NCI-H1436 treated with DMSO at 0.1 percent for 48 hours (cell line): Measurements from ENCODE around the gene MLXIP.
"Not testable (repeated sequence)": the region's sequence is repeated elsewhere in the genome, so short reads cannot be mapped to it uniquely, and the experiment has no call there.

ENCODE experiments used
- DNase-seq: peaks from one replicate; lab custom pipeline; 2025; lab: John Stamatoyannopoulos, UW

MLXIP gene

DNA sequence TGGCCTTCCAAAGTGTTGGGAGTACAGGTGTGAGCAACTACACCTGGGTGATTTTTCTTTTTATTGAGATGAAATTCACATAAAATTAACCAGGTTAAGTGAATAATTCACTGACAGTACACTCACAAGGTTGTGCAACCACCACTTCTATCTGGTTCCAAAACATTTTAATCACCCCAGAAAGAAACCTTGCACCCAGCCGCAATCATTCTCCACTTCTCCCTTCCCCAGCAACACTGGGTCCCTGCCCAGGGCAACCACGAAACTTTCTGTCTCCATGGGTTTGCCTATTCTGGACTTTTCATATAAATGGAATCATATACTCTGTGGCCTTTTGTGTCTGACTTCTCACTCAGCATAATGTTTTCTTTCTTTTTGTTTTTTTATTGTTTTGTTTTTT is 26.3 kb upstream of the MLXIP start:
- no peak for DNase-seq

DNA sequence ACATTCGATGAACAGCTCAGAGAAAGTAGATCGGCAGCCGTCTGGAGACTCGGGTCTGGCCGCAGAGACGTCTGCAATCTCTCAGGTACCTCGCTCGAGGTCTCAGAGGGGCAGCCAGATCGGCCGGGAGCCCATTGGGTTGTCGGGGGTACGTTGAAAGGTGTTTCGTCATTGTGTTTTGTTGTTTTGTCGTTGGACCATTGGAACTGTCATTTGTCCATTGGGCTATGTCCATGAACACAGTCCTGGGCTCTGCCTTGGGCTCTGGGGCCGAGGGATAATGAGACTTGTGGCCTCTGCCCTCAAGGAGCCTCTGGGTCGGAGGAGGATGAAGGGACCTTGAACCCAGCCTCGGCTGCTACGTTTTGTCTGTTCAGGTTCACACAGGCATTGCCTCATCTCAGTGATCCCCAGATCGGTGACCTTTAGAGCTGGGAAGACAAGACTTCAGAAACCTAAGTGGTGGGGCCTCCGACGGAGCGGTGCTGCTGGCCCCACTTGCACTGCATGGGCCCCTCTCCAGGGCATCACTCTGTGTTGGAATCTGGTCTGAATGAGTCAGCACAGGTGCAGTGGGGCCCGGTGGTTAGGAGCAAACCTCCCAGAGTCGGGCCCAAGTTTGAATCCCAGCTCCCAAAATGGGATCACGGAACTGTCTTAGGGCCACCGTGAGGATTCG is 23.6 kb upstream of the MLXIP start:
- DNase-seq = no peak

DNA sequence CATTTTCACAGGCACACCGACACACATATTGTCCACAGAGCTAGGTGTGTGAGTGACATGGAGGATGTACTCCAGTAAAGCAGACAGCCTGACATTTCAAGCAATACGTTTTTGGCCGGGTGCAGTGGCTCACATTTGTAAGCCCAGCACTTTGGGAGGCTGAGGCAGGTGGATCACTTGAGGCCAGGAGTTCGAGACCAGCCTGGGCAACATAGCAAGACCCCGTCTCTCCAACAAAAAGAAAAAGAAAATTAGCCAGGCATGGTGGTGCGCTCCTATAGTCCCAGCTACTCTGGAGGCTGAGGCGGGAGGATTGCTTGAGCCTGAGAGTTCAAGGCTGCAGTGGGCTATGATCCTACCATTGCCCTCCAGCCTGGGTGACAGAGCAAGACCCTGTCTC is 22.1 kb upstream of the MLXIP start:
- not testable (repeated sequence) for DNase-seq

DNA sequence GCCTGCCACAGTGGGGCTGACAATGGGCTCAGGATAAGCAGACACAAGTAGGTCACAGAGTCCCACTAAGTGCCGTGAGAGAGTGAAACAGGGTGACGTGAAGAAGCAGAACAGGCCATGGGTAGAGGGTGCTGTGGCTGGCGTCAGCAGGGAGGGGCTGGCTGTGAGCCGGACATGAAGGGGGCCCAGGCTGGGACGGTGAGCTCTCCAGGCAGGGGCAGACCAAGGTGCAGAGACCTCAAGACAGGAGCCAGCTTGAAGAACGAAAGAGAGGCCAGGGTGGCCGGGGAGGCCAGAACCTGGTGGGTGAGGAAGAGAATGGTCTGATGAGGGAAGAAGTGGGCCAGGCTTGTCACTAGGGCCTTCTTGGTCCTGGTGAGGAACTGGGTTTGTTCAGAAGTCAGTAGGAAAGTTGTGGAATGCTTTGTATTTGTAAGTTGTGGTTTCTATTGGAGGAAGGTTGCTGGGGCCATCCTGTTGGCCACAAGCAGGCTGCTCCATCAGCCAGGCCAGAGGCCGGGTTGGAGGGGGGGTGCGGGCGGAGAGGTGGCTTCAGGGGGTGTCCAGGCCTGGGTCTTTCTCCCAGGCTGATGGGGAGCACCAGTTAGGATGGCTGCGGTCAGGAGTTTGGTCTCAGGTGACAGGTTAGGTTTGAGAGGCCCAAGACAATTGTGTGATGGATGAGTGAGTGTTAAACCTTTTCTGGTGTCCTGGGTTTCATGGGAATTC is 21.4 kb upstream of the MLXIP start:
- DNase-seq = no peak

DNA sequence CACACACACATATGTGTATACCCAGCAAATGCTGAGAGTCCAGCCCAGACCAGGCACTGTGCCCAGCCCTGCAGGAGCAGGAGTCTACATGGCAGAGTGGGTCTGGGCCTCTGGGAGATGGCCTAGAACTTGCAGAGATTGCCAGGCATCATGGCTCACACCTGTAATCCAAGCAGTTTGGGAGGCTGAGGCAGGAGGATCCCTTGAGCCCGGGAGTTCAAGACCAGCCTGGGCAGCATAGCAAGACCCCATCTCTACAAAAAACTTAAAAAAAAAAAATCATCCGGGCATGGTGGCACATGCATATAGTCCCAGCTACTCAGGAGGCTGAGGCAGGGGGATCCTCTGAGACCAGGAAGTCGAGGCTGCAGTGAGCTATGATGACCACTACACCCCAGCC is 20.8 kb upstream of the MLXIP start:
- no peak for DNase-seq

DNA sequence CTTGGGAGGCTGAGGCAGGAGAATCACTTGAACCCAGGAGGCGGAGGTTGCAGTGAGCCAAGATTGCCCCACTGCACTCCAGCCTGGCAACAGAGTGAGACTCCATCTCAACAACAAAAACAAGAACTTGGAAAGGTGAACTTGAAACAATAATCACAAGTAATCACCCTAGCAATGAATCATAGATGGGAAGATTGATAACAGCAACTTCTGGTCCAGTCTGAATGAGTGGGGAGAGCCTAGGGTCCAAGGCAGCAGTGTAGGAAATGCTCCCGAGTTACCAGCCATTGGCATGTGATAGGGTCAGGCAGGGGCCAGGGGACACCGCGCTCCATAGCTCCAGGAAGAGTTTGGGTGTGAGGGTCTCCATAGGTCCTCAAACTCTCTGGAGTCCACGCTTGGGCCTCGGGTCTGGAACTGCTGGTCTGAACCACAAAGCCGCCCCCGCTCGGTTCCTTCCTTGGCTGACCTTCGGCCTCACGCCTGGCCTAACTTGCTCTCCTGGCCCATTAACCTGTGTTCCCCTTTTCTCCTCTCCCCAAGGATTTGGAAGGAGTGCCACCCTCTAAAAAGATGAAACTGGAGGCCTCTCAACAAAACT is 19.9 kb upstream of the MLXIP start:
- no peak for DNase-seq

DNA sequence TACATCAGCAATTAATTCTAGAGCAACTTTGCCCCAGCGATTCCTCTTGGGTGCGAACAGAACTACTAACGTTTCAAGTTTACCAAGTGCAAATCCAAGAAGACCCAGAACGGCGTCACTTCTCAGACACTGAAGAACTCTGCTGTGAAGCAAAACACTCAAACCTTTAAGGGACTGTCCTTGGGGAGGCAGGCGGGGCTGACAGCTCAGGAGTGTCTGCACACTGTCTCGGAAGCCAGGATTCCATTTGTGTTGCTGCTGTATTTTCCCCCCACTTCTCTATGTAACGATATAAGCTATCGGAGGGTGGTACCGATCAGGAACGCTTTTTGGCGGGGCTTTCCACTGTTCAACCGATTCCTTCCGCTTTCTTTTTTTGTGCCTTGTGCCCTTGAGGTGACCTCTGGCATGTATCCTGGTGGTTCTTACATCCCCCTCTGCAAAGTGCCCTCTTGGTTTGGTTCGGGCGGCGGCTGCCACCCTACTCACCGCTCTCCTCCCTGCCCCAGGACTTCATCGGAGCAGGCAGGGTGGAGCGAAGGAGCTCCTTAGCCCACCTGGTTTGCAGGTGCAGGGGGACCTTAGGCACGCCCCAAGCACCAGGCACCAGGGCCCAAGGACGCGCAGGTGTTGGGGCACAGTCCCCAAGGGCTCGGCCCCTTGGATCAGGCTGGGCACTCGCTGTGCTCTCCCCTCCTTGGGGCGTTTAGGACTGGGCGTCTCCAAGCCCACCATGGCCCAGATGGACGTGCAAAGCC is 19.2 kb upstream of the MLXIP start:
- DNase-seq = no peak

DNA sequence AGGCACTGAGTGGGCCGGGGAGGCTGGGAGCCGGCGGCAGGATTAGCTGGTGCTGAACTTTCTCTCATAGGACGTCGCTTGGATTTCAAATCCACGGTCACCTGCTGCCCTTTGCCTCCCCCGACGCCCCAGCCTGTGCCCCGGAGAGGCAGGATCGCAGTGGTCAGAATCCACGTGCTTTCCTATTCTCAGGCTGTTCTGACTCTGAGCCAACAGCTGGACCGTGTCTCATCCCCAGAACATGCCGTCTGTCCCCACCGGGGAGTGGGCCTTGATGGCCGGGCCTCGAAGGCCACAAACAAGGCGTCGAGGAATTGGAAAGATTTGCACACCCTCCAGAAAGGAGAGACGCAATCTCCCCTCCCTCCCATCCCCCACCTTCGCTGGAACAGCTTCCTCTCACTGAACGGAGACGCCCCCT is 18.5 kb upstream of the MLXIP start:
- DNase-seq = no peak

DNA sequence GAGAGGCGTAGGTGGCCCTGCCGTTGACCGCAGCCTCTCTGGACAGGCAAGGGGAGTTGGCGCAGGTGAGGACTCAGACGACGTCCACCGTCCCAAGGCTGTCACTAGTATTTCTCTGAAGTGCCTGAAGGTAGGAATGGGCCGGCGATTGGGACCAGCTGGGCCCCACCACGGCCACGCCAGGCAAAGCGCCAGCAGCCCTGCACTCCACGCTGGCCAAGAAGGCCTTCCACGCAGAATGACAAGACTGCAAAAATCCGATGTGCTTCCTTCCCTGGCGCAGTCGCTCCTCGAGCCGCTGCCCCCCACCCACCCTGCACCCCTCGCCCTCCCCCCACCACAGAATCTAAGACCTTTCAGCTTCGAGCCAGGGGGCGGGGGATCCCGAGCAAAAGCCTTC is 17.3 kb upstream of the MLXIP start:
- DNase-seq = no peak

DNA sequence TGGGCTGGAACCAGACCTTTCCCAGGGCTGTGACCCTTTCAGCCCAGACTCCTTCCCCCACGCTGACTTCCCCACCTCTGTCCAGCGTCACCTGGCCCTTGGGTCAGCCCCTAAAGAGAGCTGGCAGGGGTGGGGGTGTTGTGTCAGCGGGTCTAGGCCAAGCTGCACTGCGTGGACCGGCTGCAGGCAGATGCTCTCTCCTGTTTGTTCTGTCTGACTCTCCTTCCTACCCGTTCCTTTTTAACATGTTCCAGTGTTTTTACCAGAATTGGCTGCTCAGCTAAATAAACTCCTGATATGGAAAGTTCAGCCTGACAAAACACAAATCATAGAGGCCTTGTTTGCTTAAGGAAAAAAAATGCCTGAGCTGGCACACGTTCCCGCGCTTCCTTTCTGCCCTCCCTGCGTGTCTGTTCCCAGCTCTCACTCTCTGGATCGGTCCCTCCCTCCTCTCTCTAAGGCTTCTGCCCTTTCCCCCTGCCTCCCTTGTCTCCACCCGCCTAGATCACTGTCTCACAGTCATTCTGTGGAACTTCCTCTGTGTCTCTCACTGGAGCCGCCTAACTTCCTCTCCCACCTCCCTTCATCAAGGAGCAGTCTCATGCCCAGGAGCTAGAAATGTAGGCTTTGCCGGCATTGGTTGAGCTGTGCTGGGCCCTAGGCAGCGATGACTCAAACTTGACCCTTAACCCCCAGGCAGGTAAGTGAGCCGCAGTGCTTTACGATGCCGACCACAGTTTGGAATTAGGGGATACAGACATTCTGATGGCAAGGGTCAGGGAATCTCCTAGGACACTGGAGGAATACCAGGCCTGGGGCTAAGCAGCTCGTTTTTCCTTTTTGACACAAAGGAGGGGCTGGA is 15.5 kb upstream of the MLXIP start:
- no peak for DNase-seq

DNA sequence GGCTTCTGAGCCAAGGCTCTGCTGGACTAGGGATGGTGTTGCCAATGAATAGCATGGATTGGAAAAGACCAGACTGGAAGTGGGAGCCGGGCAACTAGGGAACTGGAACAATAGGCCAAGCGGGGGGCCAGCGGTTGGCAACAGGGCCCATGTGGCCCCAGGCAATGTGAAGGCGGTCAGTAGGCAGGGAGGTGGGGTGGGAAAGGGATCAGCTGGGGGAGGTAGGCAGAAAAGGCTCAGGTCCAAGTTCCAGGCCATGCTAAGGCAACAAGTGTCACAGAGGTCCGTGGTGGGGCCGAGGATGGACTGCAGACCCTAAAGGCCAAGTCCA is 14.9 kb upstream of the MLXIP start:
- DNase-seq = no peak

DNA sequence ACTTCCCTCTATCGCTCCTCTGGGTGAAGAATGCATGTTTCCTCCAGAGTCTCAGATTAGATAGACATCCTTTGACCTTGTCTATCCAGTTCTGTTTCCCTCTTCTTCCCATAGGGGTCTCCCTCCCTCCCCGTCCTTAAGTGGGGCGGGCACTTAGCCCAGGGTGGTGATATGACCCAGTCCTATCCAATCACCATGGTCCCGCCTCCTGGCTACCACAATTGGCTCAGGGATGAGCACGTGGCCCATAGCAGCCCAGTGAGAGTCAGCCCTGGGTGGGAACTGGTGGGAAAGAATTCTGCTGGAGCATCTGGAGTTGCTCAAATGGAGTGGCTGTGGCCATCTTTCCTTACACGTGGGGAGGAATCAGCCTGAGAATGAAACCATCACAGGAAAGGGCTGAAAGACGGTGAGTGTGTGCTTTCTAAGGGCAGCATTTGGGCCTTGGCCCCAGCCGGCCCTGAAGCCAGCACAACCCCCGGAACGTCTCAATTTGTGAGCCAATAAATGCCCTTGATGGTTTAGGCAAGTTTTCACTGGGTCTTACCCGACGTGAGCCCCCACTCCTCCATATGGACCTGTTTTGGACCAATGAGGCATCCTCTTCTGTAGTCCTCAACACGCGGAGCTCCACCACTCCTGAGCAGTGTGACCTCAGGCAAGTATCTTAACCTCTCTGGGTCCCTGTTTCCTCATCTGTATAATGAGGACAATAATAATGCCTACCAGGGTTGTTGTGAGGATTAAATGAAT is 14.4 kb upstream of the MLXIP start:
- DNase-seq = peak; percentile 62

DNA sequence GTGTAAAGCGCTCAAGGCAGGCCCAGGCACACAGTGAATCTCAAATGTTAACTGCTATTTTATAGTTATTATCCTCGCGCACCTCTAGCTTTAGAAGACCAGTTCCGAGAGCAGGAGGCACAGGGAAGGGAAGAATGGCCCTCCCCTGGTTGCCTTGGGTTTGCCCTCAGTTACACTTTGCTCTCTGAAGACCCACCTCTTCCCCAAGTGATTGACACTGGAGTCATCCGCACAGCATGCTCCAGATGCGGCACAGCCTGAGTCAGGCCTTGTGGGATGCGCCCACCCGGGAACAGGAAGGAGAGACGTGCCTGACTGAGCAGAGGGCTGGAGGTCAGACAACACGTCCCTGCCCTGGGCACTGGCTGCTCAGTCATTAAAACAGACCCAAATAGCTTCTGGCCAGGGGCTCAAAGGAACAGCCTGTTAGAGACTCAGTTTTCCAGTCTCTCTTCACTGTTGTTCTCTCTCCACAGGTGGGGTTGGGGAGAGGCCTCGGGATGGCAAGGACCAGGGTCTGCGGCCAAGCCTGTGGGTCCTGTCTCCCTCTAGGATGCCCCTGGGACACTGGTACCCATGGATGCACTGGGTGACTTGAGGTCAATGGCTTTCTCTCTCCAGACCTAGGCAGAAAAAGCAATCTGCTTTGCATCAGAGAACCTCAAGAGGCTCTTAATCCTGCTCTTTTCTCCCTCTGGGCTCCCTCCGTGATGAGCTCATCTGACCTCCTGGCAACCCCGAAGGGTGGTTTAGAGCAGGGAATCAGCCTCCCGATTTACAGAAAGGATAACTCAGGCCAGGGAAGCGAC is 13.6 kb upstream of the MLXIP start:
- no peak for DNase-seq

DNA sequence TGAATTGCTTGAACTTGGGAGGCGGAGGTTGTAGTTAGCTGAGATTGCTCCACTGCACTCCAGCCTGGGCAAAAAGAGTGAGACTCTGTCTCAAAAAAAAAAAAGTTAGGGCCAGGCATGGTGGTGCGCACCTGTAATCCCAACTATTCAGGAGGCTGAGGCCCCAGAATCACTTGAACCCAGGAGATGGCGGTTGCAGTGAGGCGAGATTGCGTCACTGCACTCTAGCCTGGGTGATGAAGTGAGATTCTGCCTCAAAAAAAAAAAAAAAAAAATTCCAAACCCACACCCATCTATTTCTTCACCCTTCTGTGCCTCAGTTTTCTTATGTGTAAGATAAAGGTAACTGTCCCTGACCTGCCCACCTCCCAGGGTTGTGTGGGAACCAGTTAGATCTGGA is 11.0 kb upstream of the MLXIP start:
- no peak for DNase-seq

DNA sequence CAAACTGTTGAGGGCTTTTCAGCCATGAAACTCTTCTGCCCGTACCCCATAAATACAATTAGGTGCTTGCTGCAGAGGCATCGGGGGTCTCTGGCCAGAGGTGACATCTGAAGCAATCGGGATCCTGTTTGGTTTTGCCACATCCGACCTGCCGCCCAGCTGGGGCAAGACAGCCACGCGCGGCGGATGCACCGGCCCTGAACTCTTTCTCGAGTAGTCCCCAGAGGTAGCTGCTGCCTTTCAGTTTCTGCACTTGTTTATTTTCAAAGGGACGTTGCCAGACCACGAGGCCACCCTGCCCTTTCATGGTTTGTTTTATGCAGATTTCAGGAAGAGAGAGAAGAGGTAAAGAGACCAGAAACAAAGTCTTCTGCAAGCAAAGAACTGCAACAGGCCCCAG is 10.6 kb upstream of the MLXIP start:
- DNase-seq = no peak

DNA sequence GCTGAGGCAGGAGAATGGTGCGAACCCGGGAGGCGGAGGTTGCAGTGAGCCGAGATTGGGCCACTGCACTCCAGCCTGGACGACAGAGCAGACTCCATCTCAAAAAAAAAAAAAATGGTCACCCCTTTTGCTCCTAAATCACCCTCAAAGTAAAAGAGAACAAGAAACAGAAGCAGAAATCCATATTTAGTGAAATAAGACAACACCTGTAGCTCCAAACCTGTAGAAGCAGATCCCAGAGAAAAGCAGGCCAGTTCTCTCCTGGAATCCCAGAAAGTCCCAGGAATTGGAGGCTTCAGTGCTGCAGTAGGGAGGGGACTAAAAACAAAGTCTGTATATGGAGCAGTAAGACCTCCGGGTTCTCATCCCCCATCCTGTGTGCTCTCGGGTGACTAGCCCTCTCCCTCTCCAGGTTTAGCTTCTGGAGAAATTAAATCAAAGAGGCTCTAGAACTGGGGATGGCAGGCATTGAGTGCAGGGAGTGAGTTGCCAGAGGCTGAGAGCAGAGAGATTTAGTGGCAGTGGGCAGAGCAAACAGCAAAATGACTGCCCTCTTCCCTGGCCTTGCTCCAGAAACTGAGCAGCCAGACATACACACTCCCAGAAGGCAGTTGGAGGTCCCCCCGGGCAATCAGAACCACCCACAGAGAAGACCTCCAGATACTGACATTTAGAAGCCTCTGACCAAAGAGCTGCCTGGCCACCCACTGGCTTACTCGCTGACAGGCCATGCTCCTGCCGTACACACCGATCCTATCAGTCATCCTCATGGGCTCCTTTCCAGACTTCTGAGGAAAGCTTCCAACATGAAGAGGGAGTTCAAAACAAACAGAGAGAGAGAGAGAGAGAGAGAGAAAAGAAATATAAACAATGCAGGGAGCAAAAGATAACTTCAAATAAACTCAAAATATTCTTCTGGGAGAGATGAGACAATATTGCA is 6.3 kb upstream of the MLXIP start:
- DNase-seq = no peak

DNA sequence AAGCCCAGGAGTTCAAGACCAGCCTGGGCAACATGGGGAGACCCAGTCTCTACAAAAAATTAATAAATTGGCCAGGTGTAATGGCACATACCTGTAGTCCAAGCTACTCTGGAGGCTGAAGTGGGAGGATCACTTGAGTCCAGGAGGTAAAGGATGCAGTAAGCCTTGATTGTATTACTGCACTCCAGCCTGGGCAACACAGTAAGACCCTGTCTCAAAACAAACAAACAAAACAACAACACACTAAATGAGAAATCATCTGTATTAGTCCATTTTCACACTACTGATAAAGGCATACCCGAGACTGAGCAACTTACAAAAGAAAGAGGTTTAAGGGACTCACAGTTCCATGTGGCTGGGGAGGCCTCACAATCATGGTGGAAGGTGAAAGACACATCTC is 4.7 kb upstream of the MLXIP start:
- no peak for DNase-seq

DNA sequence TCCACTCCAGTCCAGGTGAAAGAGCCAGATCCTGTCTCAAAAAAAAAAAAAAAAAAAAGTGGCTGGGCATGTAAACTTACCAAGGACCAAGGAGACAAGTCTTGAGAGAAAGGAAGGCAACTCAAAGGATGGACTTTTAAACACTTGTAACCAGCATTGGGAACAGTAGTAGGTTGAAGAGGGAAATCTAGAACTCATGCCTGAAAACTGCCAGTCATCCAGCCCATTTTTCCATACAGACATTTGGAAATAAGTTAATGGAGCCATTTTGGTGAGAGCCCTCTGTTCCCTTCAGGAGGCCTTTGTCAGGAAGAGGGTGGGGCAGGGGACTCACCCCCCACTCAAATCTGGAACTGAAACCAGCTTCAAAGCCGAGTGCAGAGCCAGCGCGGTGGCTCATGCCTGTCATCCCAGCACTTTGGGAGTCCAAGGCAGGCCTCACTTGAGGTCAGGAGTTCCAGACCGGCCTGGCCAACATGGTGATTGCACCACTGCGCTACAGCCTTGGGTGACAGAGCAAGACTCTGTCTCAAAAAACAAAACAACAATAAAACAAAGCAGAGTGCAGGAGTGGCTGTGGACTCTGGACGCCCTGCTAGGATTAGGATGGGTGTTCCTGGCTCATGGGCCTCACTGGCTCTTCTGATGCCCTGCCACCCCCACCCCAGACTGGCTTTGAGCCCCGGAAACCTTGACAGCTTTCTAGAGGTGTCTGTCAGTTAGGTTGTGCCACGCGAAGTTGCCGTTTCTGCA is 1.6 kb upstream of the MLXIP start:
- no peak for DNase-seq
